GM12878 (cell line): Measurements from ENCODE around the gene PRSS27. TPM values are rescaled to one million over a fixed set of nuclear protein-coding genes. Genes with fewer than 3 reads are reported as not detected.

ENCODE experiments used
- ATAC-seq: fragments of 200-7000 bp; cut with Tn5 transposase; 3 replicates; pipeline ENCODE4 v1.9.1; 2020; ENCODE audit warnings: mild to moderate bottlenecking, moderate library complexity
- BruUV-seq: library from RNA; stranded (reverse); fragments of 400-500 nt; replicated peaks from 2 replicates; lab custom pipeline; 2021; lab: Mats Ljungman, UMichigan
- CTCF ChIA-PET: fragments of 300-600 bp; sonication (Branson Sonifier 250); formaldehyde crosslinking; extraction: SDS; loops from one replicate; lab custom pipeline; 2021; ENCODE audit warnings: inconsistent platforms; lab: Yijun Ruan, JAX
- POLR2A ChIA-PET: fragments of 350-600 bp; formaldehyde crosslinking; extraction: SDS; loops from one replicate; lab custom pipeline; 2021; ENCODE audit warnings: inconsistent platforms; lab: Charles Lee
- RAD21 ChIA-PET: fragments of 300-600 bp; sonication (Branson Sonifier 250); formaldehyde crosslinking; loops from one replicate; lab custom pipeline; 2023; ENCODE audit warnings: antibody characterized with exemption; ENCODE audit not compliant: unreplicated experiment; lab: Charles Lee
- SMC1A ChIA-PET: fragments of 300-600 bp; sonication (Branson Sonifier 250); formaldehyde crosslinking; loops from one replicate; lab custom pipeline; 2023; ENCODE audit not compliant: unreplicated experiment, uncharacterized antibody; lab: Charles Lee
- DNase-seq: peaks from one replicate; pipeline ENCODE4 v3.0.0-alpha.2; 2011; ENCODE audit warnings: low read depth, low spot score
- FAIRE-seq: peaks from 3 replicates; lab custom pipeline; 2011; peaks lifted over from hg19 to GRCh38; lab: Jason Lieb, UNC
- H2AFZ ChIP-seq: 2 replicates; pipeline ENCODE4 v1.6.0; 2011; ENCODE audit warnings: low read depth, low read length, control low read depth; ENCODE audit not compliant: control insufficient read depth
- H3K27ac ChIP-seq: 2 replicates; pipeline ENCODE4 v1.5.1; 2011; ENCODE audit warnings: control low read depth; ENCODE audit not compliant: control insufficient read depth, insufficient read depth
- H3K27me3 ChIP-seq, 2 experiments: replicated peaks in 1 of 2; 2 replicates each; pipeline versions ENCODE4 v1.6.0 to v1.6.1; 2011; ENCODE audit warnings: low read length in 1 of 2; ENCODE audit not compliant: control insufficient read depth in 2 of 2, insufficient read depth in 2 of 2
- H3K36me3 ChIP-seq, 2 experiments: 2 replicates each; pipeline ENCODE4 v1.5.1; 2011; ENCODE audit warnings: low read length in 1 of 2; ENCODE audit not compliant: control insufficient read depth in 2 of 2, insufficient read depth in 2 of 2
- H3K4me1 ChIP-seq: 2 replicates; pipeline ENCODE4 v1.6.1; 2011; ENCODE audit warnings: mild to moderate bottlenecking, low read length, moderate library complexity, mixed read lengths; ENCODE audit not compliant: control insufficient read depth, insufficient read depth
- H3K4me2 ChIP-seq: 2 replicates; pipeline ENCODE4 v1.6.0; 2011; ENCODE audit warnings: control low read depth; ENCODE audit not compliant: control insufficient read depth, insufficient read depth
- H3K4me3 ChIP-seq: fragments of 200-600 bp; sonication (generic); 2 replicates; pipeline ENCODE4 v1.5.1; 2016
- H3K79me2 ChIP-seq: 2 replicates; pipeline ENCODE4 v1.6.0; 2011; ENCODE audit warnings: low read length; ENCODE audit not compliant: control insufficient read depth, insufficient read depth
- H3K9ac ChIP-seq: 2 replicates; pipeline ENCODE4 v1.8.0; 2011; ENCODE audit warnings: low read length, control low read depth, mixed read lengths; ENCODE audit not compliant: control insufficient read depth, insufficient read depth
- H3K9me3 ChIP-seq: replicated peaks from 3 replicates; pipeline ENCODE4 v1.5.1; 2011; ENCODE audit warnings: mild to moderate bottlenecking, low read length; ENCODE audit not compliant: control insufficient read depth, insufficient read depth
- H4K20me1 ChIP-seq: 2 replicates; pipeline ENCODE4 v1.6.0; 2011; ENCODE audit not compliant: control insufficient read depth, insufficient read depth
- ASH2L ChIP-seq: fragments of 300-600, 200-600 bp; sonication (generic); IDR thresholded peaks from 2 replicates; pipeline ENCODE4 v1.6.1; 2017; ENCODE audit warnings: low read depth, mild to moderate bottlenecking, borderline replicate concordance
- CEBPB ChIP-seq, 2 experiments: fragments of 150-350 bp in 1 of 2; IDR thresholded peaks; 2 replicates each; pipeline ENCODE4 v1.6.1; 2012 to 2014; ENCODE audit warnings: low read depth in 2 of 2, low read length in 2 of 2, borderline replicate concordance in 1 of 2, inconsistent platforms in 1 of 2
- FOS ChIP-seq: IDR thresholded peaks from 3 replicates; pipeline ENCODE4 v1.6.1; 2011; ENCODE audit warnings: borderline replicate concordance; ENCODE audit not compliant: insufficient read length; ENCODE audit errors: extremely low read depth
- MTA2 ChIP-seq: fragments of 450-650 bp; IDR thresholded peaks from 2 replicates; pipeline ENCODE4 v1.6.1; 2016; ENCODE audit warnings: low read depth, mild to moderate bottlenecking, moderate library complexity
- NR2C2 ChIP-seq: IDR thresholded peaks from 2 replicates; pipeline ENCODE4 v1.6.1; 2011; ENCODE audit warnings: borderline replicate concordance, low read depth; ENCODE audit not compliant: control insufficient read depth, insufficient read length
- PML ChIP-seq: IDR thresholded peaks from 2 replicates; pipeline ENCODE4 v1.6.1; 2012; ENCODE audit warnings: low read length, inconsistent platforms
- POLR2AphosphoS5 ChIP-seq: IDR thresholded peaks from 2 replicates; pipeline ENCODE4 v1.6.1; 2011; ENCODE audit warnings: mild to moderate bottlenecking, low read length, inconsistent platforms
- RCOR1 ChIP-seq: conservative IDR thresholded peaks from 2 replicates; pipeline ENCODE4 v1.6.1; 2012; ENCODE audit warnings: low read depth, low read length, improper control_type of control experiment
- SRF ChIP-seq, 2 experiments: IDR thresholded peaks; 2 replicates each; pipeline ENCODE4 v1.6.1; 2011; ENCODE audit warnings: low read depth in 2 of 2, low read length in 2 of 2, mild to moderate bottlenecking in 1 of 2, moderate library complexity in 1 of 2
- ZNF687 ChIP-seq: fragments of 450-650 bp; IDR thresholded peaks from 2 replicates; pipeline ENCODE4 v1.6.1; 2017; ENCODE audit warnings: mild to moderate bottlenecking, moderate library complexity
- WGBS: methylation state at CpG from one replicate; pipeline ENCODE4 v1.1.6; 2016; ENCODE audit warnings: low lambda C conversion rate; ENCODE audit not compliant: insufficient replicate concordance, insufficient coverage; ENCODE audit errors: missing lambda C conversion rate; 5-methylcytosine and 5-hydroxymethylcytosine counted together
- in situ Hi-C: fragments of 300-500 bp; cut with MboI; formaldehyde crosslinking; loops from 9 replicates; pipeline ENCODE4 v1.14.3; 2018; ENCODE audit warnings: mixed read lengths
- intact Hi-C: fragments of 100-400 bp; cut with micrococcal nuclease; formaldehyde crosslinking; loops from one replicate; pipeline ENCODE4 v1.14.2; 2022; ENCODE audit not compliant: unreplicated experiment
- polyA plus RNA-seq, 11 experiments: library from polyadenylated mRNA; depleted of rRNA in 4 of 11; unstranded in 6 of 11; stranded (reverse) in 5 of 11; fragments of >200 nt; fragmentation: Nextera tagmentation in 4 of 11; fragmentation: Illumina TruSeq in 1 of 11; extraction: Ambion mirVana in 4 of 11; extraction: Trizol in 1 of 11; gene quantifications; 1 replicate in 1 of 11; 2 replicates in 10 of 11; pipeline versions ENCODE4 v1.2.1 to v1.2.3, GENCODE V29; 2011 to 2016; ENCODE audit warnings: inconsistent platforms in 2 of 11, missing spikeins in 2 of 11, low read depth in 1 of 11
- total RNA-seq, 4 experiments: library from RNA; depleted of rRNA in 3 of 4; stranded (reverse); fragments of >200 nt in 3 of 4; fragmentation: Illumina TruSeq in 1 of 4; extraction: Trizol in 1 of 4; gene quantifications; 2 replicates each; pipeline versions ENCODE4 v1.2.1 to v1.2.3, GENCODE V29; 2013 to 2021
- TF ChIP-seq, protein P1 (sequence below): fragments of 450-650 bp; IDR thresholded peaks from 2 replicates; pipeline ENCODE4 v1.6.1; 2016; ENCODE audit warnings: mild to moderate bottlenecking, moderate library complexity, borderline replicate concordance
- TF ChIP-seq, protein P2 (sequence below): fragments of 450-650 bp; IDR thresholded peaks from 2 replicates; pipeline ENCODE4 v1.6.1; 2016; ENCODE audit warnings: mild to moderate bottlenecking

PRSS27 gene
- total and polyA plus RNA-seq, 10 of the 15 experiments (the other 5 are each of a cell fraction or from before 2014, with no cell fraction given): 0.18 to 1.8 (median 0.51) TPM; not detected in 2

DNA sequence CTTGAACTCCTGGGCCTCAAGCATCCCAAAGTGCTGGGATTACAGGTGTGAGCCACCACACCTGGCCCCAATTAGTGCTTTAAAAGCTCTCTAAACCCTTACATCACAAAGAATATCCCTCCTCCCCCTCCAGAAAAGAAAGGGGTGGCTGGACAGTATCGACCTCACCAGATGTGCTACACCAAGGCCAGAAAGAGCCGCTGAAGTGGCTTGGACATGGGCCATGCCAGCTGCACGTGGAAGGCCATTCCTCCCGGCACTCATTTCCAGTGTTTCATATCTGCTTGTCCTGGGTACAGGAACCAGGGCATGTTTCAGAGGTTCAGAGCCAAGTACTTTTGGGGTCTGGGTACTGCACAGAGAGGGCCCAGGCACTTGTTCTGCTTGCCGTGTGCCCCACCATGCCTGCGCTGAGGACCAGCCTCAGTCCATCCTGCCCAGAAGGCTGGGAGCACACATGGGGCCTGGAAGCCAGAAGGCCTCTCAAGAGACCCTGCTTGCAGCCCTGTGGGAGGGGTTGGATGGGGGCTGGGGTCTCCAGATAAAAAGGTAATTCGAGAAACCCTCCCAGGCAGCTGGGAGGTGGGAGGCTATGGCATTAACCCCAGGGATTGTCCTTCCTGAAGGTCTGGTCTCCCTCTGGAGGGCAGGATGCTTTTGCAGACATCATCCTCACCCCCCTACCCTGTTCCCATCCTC is 28.9 kb upstream of the PRSS27 start (continued):
- no peak for TF ChIP-seq SRF (IDR thresholded peaks at IDR 0.05; ENCODE audit: low read depth in 2 of 2, low read length in 2 of 2)
- TF ChIP-seq, all 136 proteins: peak for 0

DNA sequence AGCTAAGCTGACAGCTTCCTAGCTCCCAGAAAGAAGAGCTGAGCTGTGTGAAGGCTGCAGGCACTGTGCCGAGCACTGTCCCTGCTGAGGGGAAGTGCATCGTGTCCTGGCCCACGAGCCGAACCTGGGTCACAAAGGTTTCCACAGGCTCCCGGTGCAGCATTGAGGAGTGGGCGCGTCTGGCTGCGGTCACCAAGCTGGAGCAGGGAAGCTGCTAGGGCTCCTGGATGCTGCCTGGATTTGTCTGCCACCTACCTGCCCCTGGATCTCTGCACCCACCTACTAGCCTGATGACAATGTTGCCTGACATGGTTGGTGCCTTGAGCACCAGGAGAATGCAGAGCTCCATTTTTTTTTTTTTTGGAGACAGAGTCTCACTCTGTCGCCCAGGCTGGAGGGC is 25.9 kb upstream of the PRSS27 start:
- CTCF ChIA-PET: no interaction called here
- no peak for FAIRE-seq
- TF ChIP-seq CEBPB (IDR thresholded peaks at IDR 0.05; ENCODE audit: borderline replicate concordance in 1 of 2, low read depth in 2 of 2, low read length in 2 of 2): no peak
- no peak for TF ChIP-seq NR2C2
- TF ChIP-seq FOS: no peak
- no peak for TF ChIP-seq PML
- TF ChIP-seq, protein P1, sequence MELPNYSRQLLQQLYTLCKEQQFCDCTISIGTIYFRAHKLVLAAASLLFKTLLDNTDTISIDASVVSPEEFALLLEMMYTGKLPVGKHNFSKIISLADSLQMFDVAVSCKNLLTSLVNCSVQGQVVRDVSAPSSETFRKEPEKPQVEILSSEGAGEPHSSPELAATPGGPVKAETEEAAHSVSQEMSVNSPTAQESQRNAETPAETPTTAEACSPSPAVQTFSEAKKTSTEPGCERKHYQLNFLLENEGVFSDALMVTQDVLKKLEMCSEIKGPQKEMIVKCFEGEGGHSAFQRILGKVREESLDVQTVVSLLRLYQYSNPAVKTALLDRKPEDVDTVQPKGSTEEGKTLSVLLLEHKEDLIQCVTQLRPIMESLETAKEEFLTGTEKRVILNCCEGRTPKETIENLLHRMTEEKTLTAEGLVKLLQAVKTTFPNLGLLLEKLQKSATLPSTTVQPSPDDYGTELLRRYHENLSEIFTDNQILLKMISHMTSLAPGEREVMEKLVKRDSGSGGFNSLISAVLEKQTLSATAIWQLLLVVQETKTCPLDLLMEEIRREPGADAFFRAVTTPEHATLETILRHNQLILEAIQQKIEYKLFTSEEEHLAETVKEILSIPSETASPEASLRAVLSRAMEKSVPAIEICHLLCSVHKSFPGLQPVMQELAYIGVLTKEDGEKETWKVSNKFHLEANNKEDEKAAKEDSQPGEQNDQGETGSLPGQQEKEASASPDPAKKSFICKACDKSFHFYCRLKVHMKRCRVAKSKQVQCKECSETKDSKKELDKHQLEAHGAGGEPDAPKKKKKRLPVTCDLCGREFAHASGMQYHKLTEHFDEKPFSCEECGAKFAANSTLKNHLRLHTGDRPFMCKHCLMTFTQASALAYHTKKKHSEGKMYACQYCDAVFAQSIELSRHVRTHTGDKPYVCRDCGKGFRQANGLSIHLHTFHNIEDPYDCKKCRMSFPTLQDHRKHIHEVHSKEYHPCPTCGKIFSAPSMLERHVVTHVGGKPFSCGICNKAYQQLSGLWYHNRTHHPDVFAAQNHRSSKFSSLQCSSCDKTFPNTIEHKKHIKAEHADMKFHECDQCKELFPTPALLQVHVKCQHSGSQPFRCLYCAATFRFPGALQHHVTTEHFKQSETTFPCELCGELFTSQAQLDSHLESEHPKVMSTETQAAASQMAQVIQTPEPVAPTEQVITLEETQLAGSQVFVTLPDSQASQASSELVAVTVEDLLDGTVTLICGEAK: no peak
- TF ChIP-seq POLR2AphosphoS5: no peak
- no peak for TF ChIP-seq ASH2L
- TF ChIP-seq, protein P2, sequence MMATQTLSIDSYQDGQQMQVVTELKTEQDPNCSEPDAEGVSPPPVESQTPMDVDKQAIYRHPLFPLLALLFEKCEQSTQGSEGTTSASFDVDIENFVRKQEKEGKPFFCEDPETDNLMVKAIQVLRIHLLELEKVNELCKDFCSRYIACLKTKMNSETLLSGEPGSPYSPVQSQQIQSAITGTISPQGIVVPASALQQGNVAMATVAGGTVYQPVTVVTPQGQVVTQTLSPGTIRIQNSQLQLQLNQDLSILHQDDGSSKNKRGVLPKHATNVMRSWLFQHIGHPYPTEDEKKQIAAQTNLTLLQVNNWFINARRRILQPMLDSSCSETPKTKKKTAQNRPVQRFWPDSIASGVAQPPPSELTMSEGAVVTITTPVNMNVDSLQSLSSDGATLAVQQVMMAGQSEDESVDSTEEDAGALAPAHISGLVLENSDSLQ: no peak
- no peak for TF ChIP-seq ZNF687
- TF ChIP-seq RCOR1: no peak
- no peak for TF ChIP-seq MTA2

More for the DNA sequence above, 25.9 kb upstream of the PRSS27 start:
- POLR2A ChIA-PET: interaction anchor here (0.6 kb wide), 2 partner anchors 64 to 130 kb away, joined by 3 read pairs; partner anchors contain the start of gene KCTD5
- Histone ChIP-seq H3K9ac (no peak overlapping the region), H3K4me2 (no peak overlapping the region), H3K79me2 (peaks cover 5% of the 10 kb centered on the region), H3K27ac (no peak overlapping the region), H3K4me1 (peaks cover 4% of the 10 kb centered on the region; the same call in 1 of the 2 replicates), H3K4me3 (no peak overlapping the region), H2AFZ (no peak overlapping the region), H3K9me3 (no peaks in the 10 kb centered on the region), H4K20me1 (no peaks in the 10 kb centered on the region; the same call in 1 of the 2 replicates), H3K27me3 (no peaks in the 10 kb centered on the region), H3K36me3 (no peaks in the 10 kb centered on the region)
- BruUV-seq: no TSS peak
- in situ Hi-C loops: no loop called here
- intact Hi-C loops: no loop called here
- no peak for ATAC-seq
- WGBS: 76% methylated on average over 9 of the region's 9 CpGs
- RAD21 ChIA-PET: no interaction called here
- SMC1A ChIA-PET: no interaction called here
- no peak for DNase-seq
